Suprapubic skin (tissue), 3 donors: ENCODE data around the gene TRAF7.

Experiments used
- CTCF ChIP-seq, 2 donors: fragments of 200-600 bp in 1 of 2; fragments of 450-650 bp in 1 of 2; sonication (generic) in 1 of 2; IDR thresholded peaks; one replicate each; pipeline ENCODE4 v1.5.1; 2016 to 2019; ENCODE audit warnings: antibody characterized with exemption in 2 of 2, mild to moderate bottlenecking in 1 of 2, moderate library complexity in 1 of 2
- POLR2AphosphoS5 ChIP-seq, 3 donors: sonication (generic); formaldehyde crosslinking; IDR thresholded peaks; one replicate each; pipeline ENCODE4 v1.6.1; 2017; ENCODE audit warnings: antibody characterized with exemption in 3 of 3

- TF ChIP-seq CTCF (IDR thresholded peaks at IDR 0.05) (no peak), POLR2AphosphoS5 (IDR thresholded peaks at IDR 0.05) (no peak)
Measured at GRCh38 chr16:2191446-2191706, 35.8 kb downstream of the TRAF7 start.
